Loucy (cell line): ENCODE measurements around the gene AADACL4.
A peak's percentile ranks its signal among the peaks of the same experiment; 100 is the strongest.

ENCODE experiments used
- H2AFZ ChIP-seq: fragments of 200-600 bp; sonication (generic); 2 replicates; pipeline ENCODE4 v1.6.0; 2016; ENCODE audit warnings: antibody characterized with exemption, mild to moderate bottlenecking, low read length, moderate library complexity
- H3F3A ChIP-seq: fragments of 200-600 bp; 2 replicates; pipeline ENCODE4 v1.6.0; 2016; ENCODE audit warnings: antibody characterized with exemption, low read depth, mild to moderate bottlenecking
- H3K27me3 ChIP-seq: fragments of 200-600 bp; sonication (generic); 2 replicates; pipeline ENCODE4 v1.6.1; 2014; ENCODE audit warnings: low read length, mild to moderate bottlenecking; ENCODE audit not compliant: insufficient read depth, poor library complexity, severe bottlenecking
- H3K36me3 ChIP-seq: fragments of 200-600 bp; sonication (generic); 2 replicates; pipeline ENCODE4 v1.6.1; 2016; ENCODE audit warnings: low read length; ENCODE audit not compliant: insufficient read depth
- H3K4me1 ChIP-seq: fragments of 200-600 bp; sonication (generic); 2 replicates; pipeline ENCODE4 v1.5.1; 2014; ENCODE audit warnings: low read length, mild to moderate bottlenecking; ENCODE audit not compliant: insufficient read depth, poor library complexity, severe bottlenecking
- H3K4me2 ChIP-seq: fragments of 200-600 bp; sonication (generic); 2 replicates; pipeline ENCODE4 v1.6.0; 2014; ENCODE audit warnings: antibody characterized with exemption, low read length, low read depth, mild to moderate bottlenecking; ENCODE audit not compliant: poor library complexity, severe bottlenecking
- H3K4me3 ChIP-seq: fragments of 200-600 bp; sonication (generic); 2 replicates; pipeline ENCODE4 v1.5.1; 2014; ENCODE audit warnings: low read length, mild to moderate bottlenecking, mixed read lengths; ENCODE audit not compliant: poor library complexity, severe bottlenecking
- H3K79me2 ChIP-seq: fragments of 200-600 bp; sonication (generic); 2 replicates; pipeline ENCODE4 v1.6.1; 2014; ENCODE audit warnings: low read length; ENCODE audit not compliant: insufficient read depth
- H3K9ac ChIP-seq: fragments of 200-600 bp; sonication (generic); 2 replicates; pipeline ENCODE4 v1.6.0; 2014; ENCODE audit warnings: mild to moderate bottlenecking, low read depth, low read length, moderate library complexity; ENCODE audit not compliant: poor library complexity, severe bottlenecking
- H3K9me2 ChIP-seq: fragments of 200-600 bp; sonication (generic); replicated peaks from 2 replicates; pipeline ENCODE4 v1.6.1; 2016; ENCODE audit warnings: low read depth, low read length, mixed read lengths
- H3K9me3 ChIP-seq: fragments of 200-600 bp; sonication (generic); 2 replicates; pipeline ENCODE4 v1.6.1; 2014; ENCODE audit warnings: mild to moderate bottlenecking, antibody characterized with exemption, low read length, low read depth; ENCODE audit not compliant: insufficient read depth
- H4K20me1 ChIP-seq: fragments of 200-600 bp; sonication (generic); 2 replicates; pipeline ENCODE4 v1.6.0; 2014; ENCODE audit warnings: antibody characterized with exemption, low read length, mild to moderate bottlenecking; ENCODE audit not compliant: insufficient read depth, poor library complexity, severe bottlenecking
- CTCF ChIP-seq: fragments of 200-600 bp; sonication (generic); conservative IDR thresholded peaks from 2 replicates; pipeline ENCODE4 v1.5.1; 2014; ENCODE audit warnings: mild to moderate bottlenecking, antibody characterized with exemption, low read length
- EZH2phosphoT487 ChIP-seq: fragments of 200-600 bp; IDR thresholded peaks from 2 replicates; pipeline ENCODE4 v1.6.1; 2018; ENCODE audit warnings: antibody characterized with exemption, mild to moderate bottlenecking, moderate library complexity, borderline replicate concordance

AADACL4 gene

GRCh38 chr1:12640237-12640957, 3.5 kb upstream of the AADACL4 start:
- TF ChIP-seq EZH2phosphoT487 = no peak
- no peak for TF ChIP-seq CTCF
- Histone ChIP-seq H3K36me3 (no peaks in the 10 kb centered on the region), H3K9me2 (no peaks in the 10 kb centered on the region), H3K79me2 (no peaks in the 10 kb centered on the region), H2AFZ (no peak overlapping the region), H3K4me3 (no peak overlapping the region), H3K4me1 (no peaks in the 10 kb centered on the region), H3K9ac (no peak overlapping the region), H3K9me3 (peaks cover 13% of the 10 kb centered on the region; the same call in 1 of the 2 replicates), H3K27me3 (no peaks in the 10 kb centered on the region), H4K20me1 (no peaks in the 10 kb centered on the region), H3K4me2 (no peak overlapping the region), H3F3A (no peaks in the 10 kb centered on the region)

- H3K9ac ChIP-seq = no peak overlapping the region
- H3K27me3 ChIP-seq = no peaks in the 10 kb centered on the region
- no peak overlapping the region for H2AFZ ChIP-seq
- no peaks in the 10 kb centered on the region for H3K4me1 ChIP-seq
- no peak overlapping the region for H3K4me2 ChIP-seq
- H4K20me1 ChIP-seq = no peaks in the 10 kb centered on the region
- no peaks in the 10 kb centered on the region for H3F3A ChIP-seq
- H3K4me3 ChIP-seq = no peak overlapping the region
- H3K79me2 ChIP-seq = no peaks in the 10 kb centered on the region
- no peaks in the 10 kb centered on the region for H3K9me2 ChIP-seq
- no peaks in the 10 kb centered on the region for H3K36me3 ChIP-seq
- H3K9me3 ChIP-seq = peaks cover 13% of the 10 kb centered on the region; the same call in 1 of the 2 replicates
- TF ChIP-seq EZH2phosphoT487 (no peak), CTCF (no peak)
These were observed 3.0 kb upstream of the AADACL4 start for GRCh38 chr1:12640958-12641272.

- Histone ChIP-seq H3K9me2 (no peaks in the 10 kb centered on the region), H3K27me3 (no peaks in the 10 kb centered on the region), H3K4me1 (no peaks in the 10 kb centered on the region), H3K79me2 (no peaks in the 10 kb centered on the region), H3K36me3 (no peaks in the 10 kb centered on the region), H3K4me3 (no peak overlapping the region), H4K20me1 (no peaks in the 10 kb centered on the region), H3K4me2 (no peak overlapping the region), H3K9ac (no peak overlapping the region), H2AFZ (no peak overlapping the region), H3K9me3 (peaks cover 13% of the 10 kb centered on the region; the same call in 1 of the 2 replicates), H3F3A (no peaks in the 10 kb centered on the region)
- TF ChIP-seq EZH2phosphoT487 (no peak), CTCF (peak; percentile 20; the same call in 1 of the 2 replicates)
These were observed 806 bp upstream of the AADACL4 start for GRCh38 chr1:12643079-12643478.
